ENCODE measurements around the gene SRMS. TPM values are rescaled to one million over a fixed set of nuclear protein-coding genes. Genes with fewer than 3 reads are reported as not detected.

The SRMS gene
- total and polyA plus RNA-seq, 2 donors (not counting 3 experiments of a cell fraction or from before 2014, with no cell fraction given), result not detected

DNA sequence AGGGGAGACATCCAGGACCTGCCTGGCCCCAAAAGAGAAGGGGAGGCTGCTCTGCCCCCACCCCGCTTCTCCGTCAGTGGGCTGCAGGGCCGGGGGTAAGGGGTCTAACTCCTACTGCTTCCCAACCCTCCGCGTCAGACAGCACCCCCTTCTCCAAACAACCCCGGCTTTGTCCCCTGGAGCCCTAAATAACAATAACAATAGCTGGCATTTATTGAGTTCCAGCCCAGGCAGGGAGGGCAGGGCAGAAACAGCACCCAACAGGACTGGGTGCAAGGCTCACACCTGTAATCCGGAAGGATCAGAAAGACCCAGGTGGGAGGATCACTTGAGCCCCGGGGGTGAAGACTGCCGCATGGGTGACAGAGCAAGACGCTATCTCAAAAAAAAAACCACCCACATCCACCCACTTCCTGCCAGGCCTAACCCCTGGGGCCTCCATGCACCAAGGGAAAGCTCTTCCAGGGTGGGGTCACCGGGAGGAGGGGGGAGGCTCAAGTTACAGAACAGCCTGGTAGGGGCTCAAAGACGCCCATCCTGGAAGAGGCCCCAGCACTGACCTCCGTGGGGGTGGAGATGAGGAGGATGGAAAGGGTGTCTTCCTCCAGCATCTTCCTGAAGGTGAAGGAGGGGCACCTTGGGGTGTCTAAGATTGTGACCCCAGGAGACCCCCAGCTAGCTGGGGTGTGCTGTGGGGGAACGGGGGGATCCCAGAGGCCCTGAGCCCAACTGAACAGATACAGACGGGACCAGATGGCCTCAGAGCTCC lies 5.1 kb upstream of the SRMS start:
- Histone ChIP-seq H3K27me3 (ENCODE audit: control insufficient read depth in 2 of 2, insufficient read depth in 2 of 2, low read length in 2 of 2) (no peaks in the 10 kb centered on the region), H3K9me1 (replicated peaks; ENCODE audit: control insufficient read depth, extremely low read depth, insufficient read depth, low read length) (no peaks in the 10 kb centered on the region), H4K20me1 (replicated peaks; ENCODE audit: control insufficient read depth, extremely low read depth, insufficient read depth, low read length) (no peaks in the 10 kb centered on the region), H3K27ac (ENCODE audit: insufficient read depth, low read depth, low read length) (no peak overlapping the region), H3K9me3 (replicated peaks; ENCODE audit: control insufficient read depth, insufficient read depth, low read length) (no peaks in the 10 kb centered on the region), H3K4me2 (ENCODE audit: insufficient read depth, low read length) (no peak overlapping the region), H3K4me3 (replicated peaks in 1 of 3; ENCODE audit: insufficient read depth in 1 of 3, low read depth in 1 of 3, low read length in 3 of 3) (no peak overlapping the region), H3K79me2 (ENCODE audit: control insufficient read depth, insufficient read depth, low read length) (no peaks in the 10 kb centered on the region), H3K9ac (replicated peaks; ENCODE audit: extremely low read depth, insufficient read depth, low read length) (no peak overlapping the region), H2AFZ (ENCODE audit: low read depth, low read length) (no peak overlapping the region), H3K4me1 (ENCODE audit: control insufficient read depth, extremely low read depth, insufficient read depth, low read length) (no peaks in the 10 kb centered on the region), H3K36me3 (ENCODE audit: control insufficient read depth in 2 of 2, extremely low read depth in 1 of 2, insufficient read depth in 2 of 2, low read length in 2 of 2) (no peaks in the 10 kb centered on the region)
- no peak for DNase-seq (ENCODE audit: low read depth, low spot score)
- TF ChIP-seq GATA2 (IDR thresholded peaks at IDR 0.05; ENCODE audit: insufficient read depth, insufficient read length, low read depth, low read length) (no peak), EZH2 (IDR thresholded peaks at IDR 0.05; ENCODE audit: borderline replicate concordance, low read depth, low read length, severe bottlenecking) (no peak), POLR2A (IDR thresholded peaks at IDR 0.05; ENCODE audit: low read depth, low read length) (no peak), MYC (IDR thresholded peaks at IDR 0.05; ENCODE audit: low read depth, low read length) (no peak), FOS (IDR thresholded peaks at IDR 0.05; ENCODE audit: borderline replicate concordance, insufficient read depth, low read length) (no peak), JUN (IDR thresholded peaks at IDR 0.05; ENCODE audit: borderline replicate concordance, insufficient read depth, insufficient read length, low read depth) (no peak), POLR2AphosphoS5 (IDR thresholded peaks at IDR 0.05; ENCODE audit: insufficient read depth, low read depth, low read length) (no peak)
- TF ChIP-seq, protein P1, sequence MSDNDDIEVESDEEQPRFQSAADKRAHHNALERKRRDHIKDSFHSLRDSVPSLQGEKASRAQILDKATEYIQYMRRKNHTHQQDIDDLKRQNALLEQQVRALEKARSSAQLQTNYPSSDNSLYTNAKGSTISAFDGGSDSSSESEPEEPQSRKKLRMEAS (IDR thresholded peaks at IDR 0.05; ENCODE audit: insufficient read depth, insufficient read length), result no peak
- TF ChIP-seq, protein P2, sequence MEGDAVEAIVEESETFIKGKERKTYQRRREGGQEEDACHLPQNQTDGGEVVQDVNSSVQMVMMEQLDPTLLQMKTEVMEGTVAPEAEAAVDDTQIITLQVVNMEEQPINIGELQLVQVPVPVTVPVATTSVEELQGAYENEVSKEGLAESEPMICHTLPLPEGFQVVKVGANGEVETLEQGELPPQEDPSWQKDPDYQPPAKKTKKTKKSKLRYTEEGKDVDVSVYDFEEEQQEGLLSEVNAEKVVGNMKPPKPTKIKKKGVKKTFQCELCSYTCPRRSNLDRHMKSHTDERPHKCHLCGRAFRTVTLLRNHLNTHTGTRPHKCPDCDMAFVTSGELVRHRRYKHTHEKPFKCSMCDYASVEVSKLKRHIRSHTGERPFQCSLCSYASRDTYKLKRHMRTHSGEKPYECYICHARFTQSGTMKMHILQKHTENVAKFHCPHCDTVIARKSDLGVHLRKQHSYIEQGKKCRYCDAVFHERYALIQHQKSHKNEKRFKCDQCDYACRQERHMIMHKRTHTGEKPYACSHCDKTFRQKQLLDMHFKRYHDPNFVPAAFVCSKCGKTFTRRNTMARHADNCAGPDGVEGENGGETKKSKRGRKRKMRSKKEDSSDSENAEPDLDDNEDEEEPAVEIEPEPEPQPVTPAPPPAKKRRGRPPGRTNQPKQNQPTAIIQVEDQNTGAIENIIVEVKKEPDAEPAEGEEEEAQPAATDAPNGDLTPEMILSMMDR (IDR thresholded peaks at IDR 0.05; ENCODE audit: extremely low read depth in 1 of 2, insufficient read depth in 1 of 2, low read depth in 1 of 2, low read length in 2 of 2), result no peak
- intact Hi-C loops (cut with micrococcal nuclease), result loop anchor here (1.0 kb wide), 1 partner anchor 75 kb away; the partner anchor contains the start of gene GMEB2
- POLR2A ChIA-PET, result interaction anchor here (0.7 kb wide), 1 partner anchor 31 kb away, joined by 3 read pairs; no protein-coding TSS in a partner anchor
- BruUV-seq (replicated peaks), result no TSS peak
- dilution Hi-C loops (cut with MboI; ENCODE audit: extremely low pct_ligation_motif_present, low sequenced_read_pairs), result no loop called here
- CTCF ChIA-PET, result interaction anchor here (1.0 to 1.1 kb wide), 2 partner anchors 15 to 21 kb away, joined by 4 to 5 read pairs; partner anchors contain the start of gene HELZ2
- no peak for FAIRE-seq

Measured in endothelial cell of umbilical vein (primary cell).